HG03139 (cell line): Measurements from ENCODE around the gene NRXN3.

ENCODE experiments used
- ATAC-seq: cut with Tn5 transposase; IDR thresholded peaks from one replicate; pipeline ENCODE4 v1.9.1; 2021; ENCODE audit not compliant: unreplicated experiment

NRXN3 gene

DNA sequence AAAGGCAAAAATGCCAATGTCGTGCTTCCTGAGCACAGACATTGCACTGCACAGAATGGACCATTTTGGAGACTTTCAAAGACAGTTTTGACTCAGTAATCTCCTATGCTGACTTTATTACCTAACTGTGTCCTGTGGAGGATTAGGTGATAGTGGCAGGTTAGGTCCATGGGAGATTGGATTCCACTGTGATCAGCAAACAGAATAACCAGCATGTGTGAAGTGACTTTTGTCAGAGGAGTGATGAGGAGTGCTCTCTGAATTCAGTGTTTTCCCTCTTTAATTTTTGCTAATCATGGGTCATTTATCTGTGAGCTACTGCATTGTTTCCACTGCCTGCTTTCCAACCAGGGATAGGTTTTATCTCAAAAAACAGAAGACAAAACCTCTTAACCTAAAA is 1378.7 kb downstream of the NRXN3 start:
- no peak for ATAC-seq

DNA sequence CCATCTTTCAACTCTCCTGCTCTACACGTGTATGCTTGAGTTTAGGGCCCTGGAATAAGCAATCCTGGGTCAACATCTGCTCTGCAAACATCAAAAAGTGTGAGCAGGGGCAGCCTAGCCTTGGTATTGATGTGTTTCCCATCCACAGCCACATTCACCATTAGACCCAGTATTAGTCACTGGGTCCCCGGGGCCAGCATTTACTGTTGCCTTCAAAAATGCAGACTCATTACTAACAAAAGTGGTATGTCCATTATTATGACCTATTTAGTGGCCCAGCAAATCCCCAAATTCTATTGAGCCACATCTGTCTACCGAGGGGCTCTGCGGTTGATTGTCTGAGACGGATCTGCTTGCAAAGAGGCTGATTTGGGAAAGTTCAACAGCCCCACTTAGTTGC is 1379.3 kb downstream of the NRXN3 start:
- ATAC-seq: no peak

DNA sequence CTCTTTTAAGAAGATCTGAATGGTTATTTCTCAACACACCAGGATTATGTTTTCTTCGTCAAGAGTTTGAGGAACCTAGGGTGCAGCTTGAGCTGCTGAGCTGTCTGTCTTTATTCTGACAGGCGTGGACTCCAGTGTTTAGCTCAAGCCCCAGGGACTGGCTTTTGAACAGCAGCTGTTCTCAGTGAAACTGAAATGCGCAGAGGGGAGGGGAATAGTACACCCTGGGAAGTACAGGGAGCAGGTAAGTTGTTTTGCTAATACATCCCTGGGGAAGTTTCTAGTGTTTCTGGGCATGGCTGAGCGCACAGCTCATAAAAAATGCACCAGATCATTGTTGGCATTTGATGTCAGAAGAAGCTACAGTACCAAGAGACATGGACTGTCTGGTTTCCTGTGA is 1381.3 kb downstream of the NRXN3 start:
- no peak for ATAC-seq

DNA sequence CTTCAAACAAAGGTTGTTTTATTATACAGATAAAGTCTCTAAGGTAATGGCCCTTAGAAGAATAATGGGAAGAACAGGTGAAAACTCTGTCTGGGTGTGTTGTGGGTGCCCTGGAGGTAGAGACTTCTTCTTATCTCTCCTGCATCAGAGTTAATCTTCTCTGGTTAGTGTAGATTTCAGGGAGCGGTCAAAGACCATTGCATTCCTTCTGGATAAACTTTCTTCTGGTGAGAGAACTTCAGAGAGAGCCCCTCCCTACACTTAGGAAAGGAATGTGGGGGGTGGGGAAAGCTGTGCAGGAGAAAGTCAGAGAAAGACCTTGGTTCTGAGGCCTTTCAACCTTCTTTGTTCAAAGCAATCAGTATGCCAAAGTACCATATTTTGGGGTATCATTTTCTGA is 1382.6 kb downstream of the NRXN3 start:
- ATAC-seq: no peak

DNA sequence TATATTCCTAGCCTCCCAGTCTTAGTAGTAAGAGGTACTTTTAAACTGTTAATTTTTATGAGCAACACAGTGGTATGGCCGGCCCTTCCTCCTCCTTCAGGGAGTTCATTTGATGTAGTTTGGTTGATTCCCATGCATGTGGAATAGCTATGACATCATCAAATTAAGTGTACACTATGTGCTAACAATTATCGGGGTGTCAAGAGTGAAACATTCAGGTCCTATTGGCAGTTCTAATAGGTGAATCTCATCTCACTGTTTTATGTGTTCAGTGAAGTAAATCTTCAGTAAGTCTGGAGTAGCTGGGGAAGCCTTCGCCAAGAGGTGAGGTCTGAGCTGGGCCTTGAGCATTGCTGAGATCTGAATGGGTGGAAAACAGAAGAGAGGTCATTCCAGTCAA is 1384.6 kb downstream of the NRXN3 start:
- ATAC-seq: no peak

DNA sequence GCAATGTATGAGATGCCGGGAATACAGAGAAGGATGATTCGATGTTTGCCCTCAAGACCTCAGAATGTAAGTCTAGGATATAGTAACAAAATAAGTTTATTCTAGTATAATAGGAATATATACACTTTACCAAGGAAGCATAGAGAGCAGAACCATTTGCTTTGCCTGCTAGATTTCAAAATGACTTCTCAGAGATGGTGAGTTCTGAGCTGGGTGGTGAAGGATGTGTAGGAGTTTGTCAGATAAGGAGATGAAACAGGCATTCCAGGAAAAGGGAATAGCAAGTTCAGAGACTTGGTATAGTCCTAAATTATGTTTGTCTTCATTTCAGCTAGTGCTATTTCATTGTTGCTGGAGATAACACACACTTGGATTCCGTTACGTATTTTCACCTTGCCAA is 1385.3 kb downstream of the NRXN3 start:
- ATAC-seq: no peak

DNA sequence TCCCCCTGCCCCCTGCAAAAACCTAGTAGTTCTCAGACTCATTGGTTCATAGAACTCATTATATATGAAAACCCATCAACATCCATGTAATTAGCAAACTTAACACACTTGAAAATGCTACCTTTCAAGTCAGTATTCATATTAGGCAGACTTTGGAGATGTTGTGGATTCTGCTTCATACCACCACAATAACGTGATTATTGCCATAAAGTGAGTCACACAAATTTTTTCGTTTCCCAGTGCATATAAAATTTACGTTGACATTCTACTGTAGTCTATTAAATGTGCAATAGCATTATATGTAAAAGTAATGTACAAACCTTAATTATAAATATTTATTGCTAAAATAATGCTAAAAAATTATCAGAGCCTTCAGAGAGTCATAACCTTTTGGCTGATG is 1387.1 kb downstream of the NRXN3 start:
- ATAC-seq: no peak

DNA sequence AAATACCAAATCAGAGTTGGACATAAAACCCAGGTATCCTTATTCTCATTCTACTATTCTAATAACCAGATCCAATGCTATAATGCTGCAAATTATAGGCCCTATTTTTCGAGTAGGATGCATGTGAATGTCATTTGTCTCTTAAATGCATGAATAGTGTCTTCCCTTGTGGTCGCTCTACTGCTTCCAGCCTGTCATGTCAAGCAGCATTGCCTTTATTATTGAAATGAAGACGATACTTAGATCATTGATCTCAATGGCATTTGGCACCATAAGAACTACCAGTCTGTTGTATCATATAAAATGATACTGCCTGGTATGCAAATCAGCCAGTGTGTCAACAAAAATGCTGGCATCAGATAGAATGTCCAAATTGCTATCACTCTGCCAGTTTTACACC is 1392.0 kb downstream of the NRXN3 start:
- no peak for ATAC-seq

DNA sequence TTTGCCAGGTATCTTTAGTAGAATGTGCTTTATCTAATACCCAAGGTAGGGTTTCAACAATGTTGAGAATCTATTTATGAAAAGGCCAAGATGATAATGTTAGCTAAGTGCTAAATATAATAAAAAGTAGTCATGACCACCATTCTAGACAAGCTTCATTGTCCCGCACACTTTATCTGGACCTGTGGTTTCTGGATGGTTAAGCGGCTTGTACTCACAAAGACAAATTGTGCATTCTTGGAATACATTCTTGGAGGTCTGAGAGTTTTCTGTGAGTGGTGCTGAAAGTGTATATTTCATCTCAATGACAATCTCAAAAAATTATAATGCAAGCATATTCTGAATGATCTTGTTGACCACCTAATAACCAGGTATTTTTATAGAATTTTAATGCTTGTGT is 1394.2 kb downstream of the NRXN3 start:
- no peak for ATAC-seq

DNA sequence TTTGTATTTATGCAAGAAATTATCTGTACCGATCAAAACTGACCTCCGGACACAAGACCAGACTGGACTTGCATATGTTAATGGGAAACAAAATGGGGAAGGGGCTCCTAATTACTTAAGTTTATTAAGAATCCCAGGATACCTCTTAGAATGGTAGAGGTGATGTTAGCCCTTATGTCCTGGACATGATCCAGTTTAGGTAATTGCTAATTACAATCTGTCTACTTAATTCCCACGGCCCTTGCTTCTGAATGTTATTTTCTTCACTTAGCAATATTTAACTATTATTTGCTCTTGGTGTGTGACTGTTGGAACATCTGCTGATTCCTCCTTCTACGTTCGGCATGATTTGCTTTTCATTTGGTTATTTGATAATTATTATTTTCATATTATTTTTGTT is 1397.1 kb downstream of the NRXN3 start:
- ATAC-seq: no peak

DNA sequence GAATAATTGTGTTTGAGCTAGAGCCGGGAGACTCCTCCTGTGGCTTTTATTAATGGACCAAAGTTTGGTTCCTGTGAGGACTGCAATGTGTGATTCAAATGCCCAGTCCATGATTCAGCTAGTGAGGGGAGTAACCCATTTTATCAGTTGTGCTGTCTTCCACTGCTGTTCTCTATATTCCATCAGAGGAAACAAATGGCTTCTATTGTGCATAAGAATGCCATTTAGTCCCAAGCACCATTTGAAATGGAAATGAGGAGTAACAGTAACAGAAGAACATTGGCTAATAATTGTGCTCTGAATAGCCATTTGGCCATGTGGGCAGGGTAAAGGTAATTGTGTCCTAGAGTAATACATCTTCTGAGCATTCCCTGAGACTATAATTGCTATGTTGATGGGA is 1398.4 kb downstream of the NRXN3 start:
- ATAC-seq: no peak

DNA sequence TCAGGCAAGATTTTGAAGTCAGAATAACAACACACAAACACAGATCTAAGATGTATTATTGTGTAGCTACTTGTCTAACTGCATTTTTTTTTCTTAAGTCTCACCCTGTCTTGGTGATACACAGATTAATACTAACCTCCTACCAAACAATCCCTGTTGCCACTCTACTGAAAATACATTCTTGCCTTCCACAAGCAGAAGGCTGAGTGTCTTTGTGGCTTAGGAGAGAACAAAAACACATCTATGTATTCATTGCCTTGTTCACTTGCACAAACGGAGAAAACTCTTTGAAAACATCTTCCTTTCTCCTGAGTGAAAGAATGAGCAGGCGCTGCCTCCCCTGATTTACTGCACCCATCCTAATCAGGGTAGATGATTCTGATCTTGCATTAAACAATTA is 1398.9 kb downstream of the NRXN3 start:
- no peak for ATAC-seq

DNA sequence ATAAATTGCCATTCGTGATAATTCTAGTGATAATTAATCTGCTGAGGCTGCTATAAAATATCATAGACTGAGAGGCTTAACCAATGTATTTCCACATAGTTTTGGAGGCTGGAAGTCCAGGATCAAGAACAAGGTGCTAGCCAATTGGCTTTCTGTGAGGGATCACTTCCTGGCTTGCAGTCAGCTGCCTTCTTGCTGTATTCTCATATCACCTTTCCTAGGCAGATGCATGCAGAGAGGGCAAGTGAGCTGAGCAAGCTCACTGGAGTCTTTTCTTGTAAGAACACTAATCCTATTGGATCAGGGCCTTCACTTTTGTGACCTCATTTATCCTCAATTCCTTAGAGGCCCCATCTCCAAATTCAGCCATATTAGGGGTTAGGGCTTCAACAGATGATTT is 1400.5 kb downstream of the NRXN3 start:
- no peak for ATAC-seq

DNA sequence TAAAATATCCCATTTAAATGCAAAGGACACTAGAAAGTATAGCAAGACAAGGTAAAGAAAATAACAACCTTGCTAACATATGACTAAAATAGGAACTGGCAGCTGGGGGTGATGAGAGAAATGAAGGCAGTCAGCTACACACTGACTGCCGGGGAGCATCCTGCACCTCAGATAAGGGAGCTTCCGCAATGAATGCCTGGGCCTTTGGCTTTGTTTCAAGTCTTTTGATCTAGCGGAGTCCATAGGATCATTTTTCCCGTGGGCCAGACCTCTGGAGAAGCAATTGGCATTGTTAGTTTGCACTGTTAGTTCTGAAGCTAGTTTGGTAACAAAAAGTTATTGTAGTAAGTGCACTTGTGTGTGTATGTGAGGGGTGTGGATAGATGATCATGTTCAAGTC is 1401.2 kb downstream of the NRXN3 start:
- no peak for ATAC-seq

DNA sequence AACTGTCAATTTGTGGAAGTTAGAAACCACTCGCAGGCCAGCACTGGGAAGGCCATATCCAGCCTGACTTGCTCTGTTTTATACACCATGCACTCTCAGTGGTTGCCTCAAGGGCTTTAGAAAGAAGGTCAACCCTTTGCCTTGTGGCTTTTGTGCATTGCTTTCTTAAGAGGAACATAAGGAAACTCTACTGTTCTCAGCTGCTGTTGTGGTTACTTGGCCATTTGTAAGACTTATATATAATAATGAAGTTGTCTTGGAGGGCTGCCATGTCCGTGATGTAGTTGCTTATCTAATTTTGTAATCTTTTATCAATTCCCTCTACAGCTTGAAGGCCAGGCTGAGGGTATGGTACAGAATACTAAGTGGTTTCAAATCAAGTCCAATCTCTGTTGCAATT is 1403.3 kb downstream of the NRXN3 start:
- no peak for ATAC-seq

DNA sequence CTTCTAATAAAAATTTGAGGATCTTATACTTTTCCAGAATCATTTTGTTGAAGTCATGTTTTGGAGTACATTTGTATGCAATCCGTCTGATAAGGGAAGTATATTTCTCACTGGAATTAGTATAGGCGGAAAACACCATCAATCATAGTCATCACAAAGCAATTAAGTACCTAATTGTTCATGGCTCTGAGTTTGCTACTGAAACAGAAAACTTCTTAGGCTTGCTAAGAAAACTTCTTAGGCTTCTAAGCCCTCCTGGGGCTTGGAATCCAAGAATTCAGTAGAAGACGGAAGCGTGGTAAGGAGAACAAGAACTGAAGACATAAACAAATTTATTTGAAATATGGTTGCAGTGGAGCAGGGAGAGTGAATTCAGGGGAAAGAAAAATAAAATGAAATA is 1404.9 kb downstream of the NRXN3 start:
- no peak for ATAC-seq

DNA sequence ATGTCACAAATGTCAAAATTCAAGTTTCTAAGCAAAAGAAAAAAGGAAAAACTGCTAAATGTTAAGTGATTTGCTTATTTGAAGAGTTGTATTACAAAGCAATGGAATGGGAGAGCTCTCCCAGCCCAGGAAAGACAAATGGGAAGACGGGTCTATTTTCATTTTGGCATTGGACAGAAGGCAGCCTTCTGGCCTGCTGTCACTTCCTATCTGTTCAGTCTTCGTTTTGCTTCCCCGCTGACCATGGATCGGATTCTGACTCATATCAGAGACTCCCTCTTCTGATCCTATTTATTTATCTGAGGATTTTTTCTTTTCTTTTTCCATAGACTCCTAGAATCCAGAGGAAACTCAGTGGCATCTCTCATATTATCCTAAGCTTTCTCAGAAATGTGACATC is 1406.3 kb downstream of the NRXN3 start:
- no peak for ATAC-seq

DNA sequence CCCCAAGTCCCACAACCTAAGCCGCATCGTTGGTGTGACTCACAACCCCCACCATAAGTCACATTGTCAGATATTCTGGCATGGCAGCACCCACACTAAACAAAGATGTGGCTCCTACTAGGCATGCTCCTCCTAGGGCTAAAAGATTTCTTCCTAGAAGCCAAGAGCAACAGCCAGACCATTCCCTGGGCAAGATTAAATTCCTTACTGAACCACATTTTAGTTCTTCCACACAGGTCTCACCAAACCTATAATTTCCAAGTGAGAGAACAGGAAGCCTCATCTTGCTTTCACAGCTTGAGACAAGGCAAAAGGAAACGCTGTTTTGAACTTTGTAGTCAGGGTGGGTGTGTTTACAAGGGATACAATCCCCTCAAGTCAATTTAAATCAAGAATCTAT is 1408.3 kb downstream of the NRXN3 start:
- ATAC-seq: no peak

DNA sequence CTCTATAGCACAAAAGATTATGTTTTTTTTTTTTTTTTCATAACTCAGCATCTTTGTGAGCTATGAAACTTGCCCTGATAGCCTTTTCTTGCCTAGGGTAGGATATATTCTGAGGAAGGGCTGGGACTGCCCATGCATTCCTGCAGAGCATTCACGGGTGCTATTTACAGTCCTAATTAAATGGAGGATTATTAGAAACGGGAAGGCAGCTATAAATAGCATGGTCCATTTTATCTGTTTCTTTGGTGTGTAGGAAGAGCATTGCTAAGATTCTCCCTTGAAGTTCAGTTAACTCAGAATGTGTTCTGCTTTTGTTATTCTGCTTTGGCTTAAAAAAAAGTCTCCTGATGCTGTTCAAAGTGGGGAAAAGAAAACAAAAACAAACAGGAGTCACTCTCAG is 1410.2 kb downstream of the NRXN3 start:
- ATAC-seq: no peak

DNA sequence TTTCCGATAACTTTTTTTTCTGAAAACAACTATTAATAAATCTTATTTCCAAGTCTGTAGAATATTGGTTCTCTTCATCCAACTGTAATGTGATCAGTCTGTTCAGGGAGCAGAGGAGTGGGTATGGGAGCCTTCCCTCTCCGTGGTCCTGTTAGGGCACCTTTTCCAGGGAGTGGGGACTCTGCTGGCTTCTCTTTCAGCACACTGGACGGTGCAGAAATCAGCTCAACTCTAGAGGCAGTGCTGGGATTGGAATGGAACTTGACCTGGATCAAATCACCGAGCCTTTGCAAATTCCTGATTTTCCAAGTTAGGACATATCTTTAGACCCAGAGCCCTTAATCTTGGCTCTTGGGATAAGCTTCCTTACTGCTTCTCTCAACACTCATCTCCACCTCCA is 1410.7 kb downstream of the NRXN3 start:
- ATAC-seq: no peak

DNA sequence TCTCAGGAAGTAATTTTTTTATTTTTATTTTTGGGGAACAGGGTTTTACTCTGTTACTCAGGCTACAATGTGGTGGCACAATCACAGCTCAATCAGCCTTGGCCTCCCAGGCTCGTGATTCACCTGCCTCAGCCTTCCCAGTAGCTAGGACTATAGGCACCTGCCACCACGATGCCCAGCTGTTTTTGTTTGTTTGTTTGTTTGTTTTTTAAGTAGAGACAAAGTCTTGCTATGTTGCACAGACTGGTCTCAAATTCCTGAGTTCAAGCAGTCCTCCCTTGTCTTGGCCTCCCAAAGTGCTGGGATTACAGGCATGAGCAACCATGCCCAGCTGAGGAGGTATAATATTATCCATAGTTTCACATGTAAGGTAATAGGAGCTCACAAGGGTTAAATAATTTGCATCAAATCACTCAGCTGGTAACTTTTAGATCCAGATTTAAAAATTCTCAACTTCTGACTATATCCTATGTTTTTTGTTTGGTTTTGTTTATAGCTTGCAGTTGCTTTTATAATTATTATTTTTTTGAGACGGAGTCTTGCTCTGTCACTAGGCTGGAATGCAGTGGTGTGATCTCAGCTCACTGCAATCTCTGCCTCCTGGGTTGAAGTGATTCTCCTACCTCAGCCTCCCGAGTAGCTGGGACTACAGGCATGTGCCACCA is 1411.9 kb downstream of the NRXN3 start:
- no peak for ATAC-seq

DNA sequence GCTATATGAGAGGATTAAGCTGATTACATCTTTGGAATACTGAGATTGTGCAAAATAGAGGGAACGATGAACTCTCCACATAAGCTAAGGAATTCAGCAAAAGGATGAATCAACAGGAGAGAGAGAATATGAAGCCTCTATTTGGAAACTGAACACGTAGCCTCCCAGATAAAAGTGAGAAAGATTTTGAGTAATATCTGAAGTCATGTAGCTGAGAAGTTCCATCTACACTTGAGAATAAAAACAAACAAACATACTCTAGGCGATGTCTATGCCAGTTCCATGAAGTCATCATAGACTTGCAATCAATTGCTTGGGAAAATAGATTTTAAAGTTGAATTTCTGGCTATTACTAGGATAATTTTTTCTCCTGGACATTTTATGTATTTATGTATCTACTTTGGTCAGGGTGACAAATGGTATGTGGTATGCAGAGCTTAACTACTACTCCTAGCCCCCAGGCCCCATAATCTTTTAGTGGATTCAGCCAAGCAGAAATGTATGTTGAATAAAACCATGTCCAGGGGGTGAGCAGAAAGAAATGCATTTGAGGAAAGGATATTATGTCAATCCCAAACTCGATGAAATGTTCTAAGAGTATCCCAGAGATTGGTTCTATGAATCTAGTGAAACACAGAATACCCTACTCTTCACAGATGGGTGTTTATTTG is 1413.7 kb downstream of the NRXN3 start:
- ATAC-seq: no peak

DNA sequence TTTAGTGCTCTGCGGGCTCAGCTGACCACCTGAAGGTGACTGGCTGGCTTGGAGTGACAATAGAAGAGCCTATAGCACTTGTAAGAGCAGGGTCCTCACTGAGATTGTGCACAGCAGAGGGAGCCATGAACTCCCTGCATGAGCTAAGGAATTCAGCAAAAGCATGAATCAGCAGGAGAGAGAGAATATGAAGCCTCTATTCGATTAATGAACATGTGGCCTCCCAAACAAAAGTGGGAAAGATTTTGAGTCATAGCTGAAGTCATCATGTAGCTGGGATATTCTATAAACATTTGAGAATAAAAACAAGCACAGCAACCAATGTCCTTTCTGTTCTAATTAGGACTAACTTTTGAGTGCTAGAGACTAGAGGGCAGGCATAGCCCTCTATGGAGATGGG is 1414.5 kb downstream of the NRXN3 start:
- no peak for ATAC-seq
